GM21723 (cell line): ENCODE data around the gene TMA7B.
"Not testable (repeated sequence)": the region's sequence is repeated elsewhere in the genome, so short reads cannot be mapped to it uniquely, and the experiment has no call there.

Experiments used
- ATAC-seq: cut with Tn5 transposase; IDR thresholded peaks from one replicate; pipeline ENCODE4 v1.9.1; 2021; ENCODE audit warnings: mild to moderate bottlenecking, moderate library complexity; ENCODE audit not compliant: unreplicated experiment

The TMA7B gene

GRCh38 chr22:39979048-39979447 is 18.9 kb downstream of the TMA7B start:
- ATAC-seq, result no peak

DNA sequence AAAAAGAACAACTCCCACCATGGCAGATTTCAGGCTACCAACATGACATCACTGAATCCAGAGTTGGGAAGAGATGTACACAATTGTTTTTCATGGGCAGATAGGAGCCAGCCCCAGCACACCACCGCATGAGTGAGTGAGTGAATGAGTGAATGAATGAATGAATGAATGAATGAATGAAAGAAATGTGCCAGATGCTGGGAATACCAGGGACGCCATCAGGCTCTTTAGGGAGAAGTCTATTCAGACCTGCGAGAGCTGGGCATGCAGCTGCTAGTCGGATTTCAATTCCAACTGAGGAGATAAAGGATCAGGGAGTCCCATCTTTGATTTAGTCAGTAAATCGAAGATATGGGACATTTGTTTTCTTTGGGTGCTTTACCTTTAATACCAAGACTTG is 19.3 kb downstream of the TMA7B start:
- ATAC-seq, result no peak

DNA sequence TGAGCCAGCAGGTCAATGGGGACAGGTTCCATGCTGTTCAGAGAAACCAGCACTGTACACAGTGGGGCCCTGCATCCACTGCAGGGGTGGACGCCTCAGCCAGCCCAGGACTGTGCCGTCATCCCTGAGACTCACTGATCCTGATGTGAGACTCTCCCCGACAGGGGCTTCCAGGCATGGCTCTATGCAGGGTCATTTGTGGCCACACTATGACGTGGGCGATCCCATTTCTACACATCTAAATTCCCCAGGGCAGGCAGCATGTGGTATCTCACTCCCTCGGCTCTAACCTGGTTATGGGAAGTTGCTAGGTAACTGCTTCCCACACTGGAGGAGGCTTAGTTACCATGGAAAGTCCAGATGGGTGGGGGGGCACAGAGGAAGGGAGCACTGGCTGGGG is 20.4 kb downstream of the TMA7B start:
- no peak for ATAC-seq

DNA sequence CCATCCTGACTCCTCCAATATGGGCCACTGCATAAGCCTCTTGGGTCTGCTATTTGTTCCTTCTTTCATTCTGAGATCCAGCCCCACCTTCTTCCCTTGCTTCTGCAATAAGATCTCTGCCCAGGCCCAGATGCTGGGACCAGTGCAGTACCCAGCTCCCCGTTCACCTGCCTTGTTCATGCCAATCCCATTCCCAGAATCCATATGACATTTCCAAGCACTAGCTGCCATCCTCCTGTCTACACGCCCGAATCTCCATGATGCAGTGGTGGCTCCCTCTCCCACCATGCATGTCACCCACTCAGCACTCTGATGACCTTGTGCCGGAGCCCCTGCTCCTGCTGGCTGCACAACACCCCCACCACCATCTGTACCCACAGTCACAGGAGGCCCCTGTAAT is 23.1 kb downstream of the TMA7B start:
- ATAC-seq, result no peak

DNA sequence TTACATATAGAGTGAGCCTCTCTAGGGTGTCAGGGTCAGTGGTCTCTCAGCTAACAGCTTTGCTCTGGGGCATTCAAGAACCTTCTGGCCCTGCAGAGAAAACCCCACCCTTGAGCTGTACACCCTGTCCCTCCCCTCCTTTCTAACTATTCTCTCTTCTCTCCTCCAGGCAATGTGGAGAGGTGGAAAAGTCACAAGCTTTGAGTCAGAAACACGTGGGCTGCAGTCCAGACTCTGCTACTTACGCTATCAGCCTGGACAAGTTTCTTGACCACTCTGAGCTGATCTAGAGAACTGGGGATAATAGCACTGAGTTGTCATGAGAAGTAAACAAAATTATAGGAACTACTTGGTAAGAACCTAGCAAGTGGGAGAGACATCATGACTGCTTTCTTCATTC is 23.8 kb downstream of the TMA7B start:
- no peak for ATAC-seq

DNA sequence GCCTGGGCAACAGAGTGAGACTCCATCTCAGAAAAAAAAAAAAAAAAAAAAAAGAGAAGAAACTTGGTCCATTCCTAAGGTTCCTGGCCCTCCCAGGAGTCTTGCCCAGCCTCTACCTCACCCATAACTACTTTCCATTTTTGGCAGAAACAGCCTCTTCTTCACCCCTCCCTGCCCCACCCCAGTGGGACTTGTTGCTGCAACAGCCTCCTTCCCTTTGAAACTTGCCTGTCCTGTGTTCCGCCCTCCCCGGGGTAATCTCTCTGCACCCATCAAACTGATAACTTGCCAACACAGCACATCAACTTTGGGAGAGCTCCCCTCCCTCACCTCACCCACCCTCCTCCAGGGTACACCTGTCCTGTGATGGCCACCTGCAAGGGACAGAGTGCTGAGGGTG is 24.5 kb downstream of the TMA7B start:
- ATAC-seq, result no peak

DNA sequence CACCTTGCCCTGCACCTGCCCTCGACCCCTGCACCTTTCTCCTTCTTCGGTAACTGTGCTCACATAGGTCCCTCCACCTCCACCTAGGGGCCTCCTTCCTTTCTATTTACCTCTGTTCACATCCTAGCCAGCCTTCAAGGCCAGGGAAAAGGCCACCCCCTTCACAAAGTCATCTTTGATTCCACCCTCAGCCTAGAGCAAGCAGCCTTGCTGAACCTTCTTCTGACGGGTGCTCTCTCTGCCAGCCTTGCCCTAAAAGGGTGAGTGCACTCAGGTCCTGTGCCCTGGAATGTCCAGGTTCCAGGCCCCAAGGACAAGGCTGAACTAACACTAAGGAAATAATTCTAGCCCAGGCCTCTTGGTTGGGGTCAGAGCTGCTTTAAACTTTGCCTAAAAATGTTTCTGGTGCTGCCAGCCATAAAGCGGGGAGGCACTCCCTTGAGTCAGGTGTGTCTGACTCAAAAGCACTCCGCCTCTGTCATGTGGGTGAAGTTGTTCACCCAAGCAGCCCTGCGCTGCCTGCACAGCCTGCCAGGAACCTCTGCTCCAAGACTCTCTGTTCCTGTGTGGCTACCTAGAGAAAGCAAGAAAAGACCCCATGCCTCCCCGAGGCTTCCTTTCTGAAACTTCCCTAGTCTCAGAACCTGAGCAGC is 25.3 kb downstream of the TMA7B start:
- no peak for ATAC-seq

- ATAC-seq, result no peak
Measured at GRCh38 chr22:39988386-39989114, 28.4 kb downstream of the TMA7B start.

DNA sequence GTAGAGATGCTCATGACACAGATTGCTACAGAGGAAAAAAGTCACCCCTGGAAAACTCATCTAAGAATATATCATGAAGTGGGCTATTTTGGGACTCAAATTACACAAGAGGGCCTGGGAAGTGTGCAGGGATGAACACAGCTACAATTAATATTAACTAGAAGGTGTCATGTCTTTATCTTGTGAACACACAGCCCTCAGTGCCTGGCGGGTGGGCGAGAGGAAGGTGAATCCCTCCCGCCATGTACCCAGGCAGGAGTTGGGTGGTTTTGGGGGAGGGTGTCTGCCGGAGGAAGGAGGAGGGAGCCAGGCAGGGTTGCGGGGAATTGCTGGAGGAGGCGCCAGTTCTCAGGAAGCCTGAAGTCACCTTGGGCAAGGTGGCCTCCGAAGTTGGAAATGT is 29.4 kb downstream of the TMA7B start:
- ATAC-seq, result no peak

- ATAC-seq, result no peak
Measured at GRCh38 chr22:39990686-39991085, 30.5 kb downstream of the TMA7B start.

DNA sequence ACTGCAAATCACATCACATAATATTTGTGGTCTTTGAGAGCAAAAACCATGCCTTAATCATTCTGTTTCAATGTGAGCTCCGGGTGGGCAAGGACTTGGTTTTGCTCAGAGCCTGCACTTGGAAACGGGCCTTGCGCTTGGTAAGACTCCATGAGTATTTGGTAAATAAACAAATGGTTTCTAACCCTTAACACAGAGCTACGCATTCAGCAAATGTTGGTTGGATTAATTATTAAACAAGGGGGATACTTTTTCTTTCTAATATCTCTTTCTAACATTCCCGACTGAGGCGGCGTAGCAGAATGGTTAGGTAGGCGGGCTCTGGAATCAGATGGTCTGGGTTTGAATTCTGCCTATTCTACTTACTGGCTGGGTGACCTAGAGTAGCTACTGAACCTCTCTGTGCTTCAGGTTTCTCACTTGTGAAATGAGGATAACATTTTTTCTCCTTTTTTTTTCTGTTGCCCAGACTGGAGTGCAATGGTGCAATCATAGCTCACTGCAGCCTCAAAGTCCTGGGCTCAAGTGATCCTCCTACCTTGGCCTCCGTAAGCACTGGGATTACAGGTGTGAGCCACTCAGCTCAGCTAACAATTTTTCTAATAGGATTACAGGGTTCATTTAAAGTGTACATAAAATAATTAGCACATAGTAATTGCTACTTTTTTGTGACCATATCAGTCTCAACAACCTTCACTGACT is 31.1 kb downstream of the TMA7B start:
- no peak for ATAC-seq

- no peak for ATAC-seq
Measured at GRCh38 chr22:39992088-39992826, 32.1 kb downstream of the TMA7B start.

DNA sequence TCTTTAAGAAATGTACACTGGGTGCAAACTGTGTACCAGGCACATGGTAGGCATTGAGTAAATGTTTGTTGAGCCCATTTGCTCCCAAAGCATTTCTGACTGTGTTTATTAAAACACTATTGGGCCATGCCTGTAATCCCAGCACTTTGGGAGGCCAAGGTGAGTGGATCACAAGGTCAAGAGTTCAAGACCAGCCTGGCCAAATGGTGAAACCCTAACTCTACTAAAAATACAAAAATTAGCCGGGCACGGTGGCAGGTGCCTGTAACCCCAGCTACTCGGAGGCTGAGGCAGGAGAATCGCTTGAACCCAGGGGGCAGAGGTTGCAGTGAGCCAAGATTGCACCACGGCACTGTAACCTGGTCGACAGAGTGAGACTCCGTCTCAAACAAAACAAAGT is 32.7 kb downstream of the TMA7B start:
- ATAC-seq, result not testable (repeated sequence)

- ATAC-seq, result no peak
Measured at GRCh38 chr22:39994041-39994565, 33.9 kb downstream of the TMA7B start.

- ATAC-seq, result no peak
Measured at GRCh38 chr22:39994566-39995392, 34.6 kb downstream of the TMA7B start, which contains the start of gene FAM83F. Gene FAM83F (plus strand): TSS chr22:39994954. CDS start chr22:39995043, 89 bp downstream.

DNA sequence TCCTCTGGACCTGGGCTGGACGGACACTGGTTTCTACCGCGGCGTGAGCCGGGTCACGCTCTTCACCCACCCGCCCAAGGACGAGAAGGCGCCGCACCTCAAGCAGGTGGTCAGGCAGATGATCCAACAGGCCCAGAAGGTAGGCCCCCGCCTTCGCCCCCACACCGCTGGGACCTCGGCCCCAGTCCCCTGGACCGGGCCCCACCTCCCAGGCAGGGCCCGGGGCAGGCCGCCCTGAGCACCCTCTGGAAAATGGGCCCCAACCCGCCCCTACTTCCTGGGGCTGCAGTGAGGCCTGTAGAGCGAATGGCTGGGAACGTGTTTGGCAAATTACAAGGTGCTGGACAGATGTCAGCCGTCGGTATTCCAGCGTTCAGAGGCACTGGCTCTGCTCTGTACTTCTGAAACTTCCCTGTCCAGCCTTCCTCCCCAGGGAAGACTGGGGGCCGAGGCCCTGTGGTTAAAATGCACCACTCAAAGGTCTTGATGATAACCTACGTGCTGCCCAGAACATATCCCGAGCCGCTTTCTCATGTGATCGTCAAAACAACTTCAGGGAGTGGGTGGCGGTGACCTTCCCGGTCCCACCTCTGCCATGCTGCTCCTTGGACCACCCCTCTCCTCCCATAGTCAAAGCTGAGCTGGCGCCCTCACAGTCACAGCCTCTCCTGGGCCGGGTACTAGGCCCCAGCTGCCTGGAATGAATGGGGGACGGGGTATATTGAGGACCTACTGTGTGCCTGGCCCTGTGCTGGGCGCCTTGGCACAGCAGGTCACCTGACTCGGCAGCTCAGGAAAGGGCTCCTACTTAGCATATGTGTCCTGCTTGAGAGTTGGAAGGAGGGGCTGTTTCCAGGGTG is 35.4 kb downstream of the TMA7B start:
- ATAC-seq, result no peak

DNA sequence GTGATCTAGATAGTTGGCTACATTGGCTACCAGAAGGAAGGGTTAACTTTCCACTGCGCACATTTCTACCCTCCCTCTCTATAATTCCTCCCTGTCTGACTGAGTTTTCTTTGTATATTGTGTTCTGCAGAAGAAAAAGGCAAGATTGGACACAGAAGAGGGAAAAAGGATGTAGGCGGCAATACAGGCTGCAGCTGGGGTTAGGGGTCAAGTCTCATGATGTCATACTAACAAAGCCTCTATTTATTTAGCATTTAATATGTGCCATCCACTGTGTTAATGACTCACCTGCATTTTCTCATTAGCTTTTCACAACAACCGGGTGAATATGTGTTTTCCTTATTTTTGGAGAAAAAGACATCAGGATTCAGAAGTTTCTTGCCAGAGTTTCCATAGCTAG is 36.5 kb downstream of the TMA7B start:
- no peak for ATAC-seq

DNA sequence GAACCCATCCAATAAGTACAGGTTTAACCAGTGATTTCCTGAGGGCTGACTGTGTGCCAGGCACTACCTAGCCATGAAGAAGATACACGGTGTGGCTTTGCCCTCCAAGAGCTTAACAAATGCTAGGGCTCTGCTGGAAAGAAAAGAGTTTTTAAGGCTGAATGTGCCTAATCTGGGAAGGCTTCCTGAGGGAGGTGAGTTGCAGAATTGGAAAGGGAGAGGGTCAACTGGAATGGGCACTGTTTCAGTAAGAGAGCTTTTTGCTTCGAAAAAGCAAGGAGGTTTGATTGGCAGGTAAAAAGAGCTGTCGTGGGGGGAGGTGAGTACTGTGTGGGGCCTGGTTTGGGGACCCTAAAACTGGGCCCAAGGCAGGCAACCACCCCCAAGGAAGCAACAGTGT is 37.2 kb downstream of the TMA7B start:
- no peak for ATAC-seq
